GM12878 (cell line): ENCODE measurements around the gene NISCH. TPM values are rescaled to one million over a fixed set of nuclear protein-coding genes. Genes with fewer than 3 reads are reported as not detected.
A peak's percentile ranks its signal among the peaks of the same experiment; 100 is the strongest.

Experiments
- ATAC-seq: fragments of 200-7000 bp; cut with Tn5 transposase; 3 replicates; pipeline ENCODE4 v1.9.1; 2020; ENCODE audit warnings: mild to moderate bottlenecking, moderate library complexity
- BruUV-seq: library from RNA; stranded (reverse); fragments of 400-500 nt; replicated peaks from 2 replicates; lab custom pipeline; 2021; lab: Mats Ljungman, UMichigan
- CTCF ChIA-PET: fragments of 300-600 bp; sonication (Branson Sonifier 250); formaldehyde crosslinking; extraction: SDS; loops from one replicate; lab custom pipeline; 2021; ENCODE audit warnings: inconsistent platforms; lab: Yijun Ruan, JAX
- POLR2A ChIA-PET: fragments of 350-600 bp; formaldehyde crosslinking; extraction: SDS; loops from one replicate; lab custom pipeline; 2021; ENCODE audit warnings: inconsistent platforms; lab: Charles Lee
- RAD21 ChIA-PET: fragments of 300-600 bp; sonication (Branson Sonifier 250); formaldehyde crosslinking; loops from one replicate; lab custom pipeline; 2023; ENCODE audit warnings: antibody characterized with exemption; ENCODE audit not compliant: unreplicated experiment; lab: Charles Lee
- SMC1A ChIA-PET: fragments of 300-600 bp; sonication (Branson Sonifier 250); formaldehyde crosslinking; loops from one replicate; lab custom pipeline; 2023; ENCODE audit not compliant: unreplicated experiment, uncharacterized antibody; lab: Charles Lee
- DNase-seq: peaks from one replicate; pipeline ENCODE4 v3.0.0-alpha.2; 2011; ENCODE audit warnings: low read depth, low spot score
- FAIRE-seq: peaks from 3 replicates; lab custom pipeline; 2011; peaks lifted over from hg19 to GRCh38; lab: Jason Lieb, UNC
- H2AFZ ChIP-seq: 2 replicates; pipeline ENCODE4 v1.6.0; 2011; ENCODE audit warnings: low read depth, low read length, control low read depth; ENCODE audit not compliant: control insufficient read depth
- H3K27ac ChIP-seq: 2 replicates; pipeline ENCODE4 v1.5.1; 2011; ENCODE audit warnings: control low read depth; ENCODE audit not compliant: control insufficient read depth, insufficient read depth
- H3K27me3 ChIP-seq, 2 experiments: replicated peaks in 1 of 2; 2 replicates each; pipeline versions ENCODE4 v1.6.0 to v1.6.1; 2011; ENCODE audit warnings: low read length in 1 of 2; ENCODE audit not compliant: control insufficient read depth in 2 of 2, insufficient read depth in 2 of 2
- H3K36me3 ChIP-seq, 2 experiments: 2 replicates each; pipeline ENCODE4 v1.5.1; 2011; ENCODE audit warnings: low read length in 1 of 2; ENCODE audit not compliant: control insufficient read depth in 2 of 2, insufficient read depth in 2 of 2
- H3K4me1 ChIP-seq: 2 replicates; pipeline ENCODE4 v1.6.1; 2011; ENCODE audit warnings: mild to moderate bottlenecking, low read length, moderate library complexity, mixed read lengths; ENCODE audit not compliant: control insufficient read depth, insufficient read depth
- H3K4me2 ChIP-seq: 2 replicates; pipeline ENCODE4 v1.6.0; 2011; ENCODE audit warnings: control low read depth; ENCODE audit not compliant: control insufficient read depth, insufficient read depth
- H3K4me3 ChIP-seq: fragments of 200-600 bp; sonication (generic); 2 replicates; pipeline ENCODE4 v1.5.1; 2016
- H3K79me2 ChIP-seq: 2 replicates; pipeline ENCODE4 v1.6.0; 2011; ENCODE audit warnings: low read length; ENCODE audit not compliant: control insufficient read depth, insufficient read depth
- H3K9ac ChIP-seq: 2 replicates; pipeline ENCODE4 v1.8.0; 2011; ENCODE audit warnings: low read length, control low read depth, mixed read lengths; ENCODE audit not compliant: control insufficient read depth, insufficient read depth
- H3K9me3 ChIP-seq: replicated peaks from 3 replicates; pipeline ENCODE4 v1.5.1; 2011; ENCODE audit warnings: mild to moderate bottlenecking, low read length; ENCODE audit not compliant: control insufficient read depth, insufficient read depth
- H4K20me1 ChIP-seq: 2 replicates; pipeline ENCODE4 v1.6.0; 2011; ENCODE audit not compliant: control insufficient read depth, insufficient read depth
- RAD21 ChIP-seq: IDR thresholded peaks from 2 replicates; pipeline ENCODE4 v1.6.1; 2011; ENCODE audit warnings: mild to moderate bottlenecking, low read depth, low read length, moderate library complexity; ENCODE audit not compliant: insufficient read depth
- SMC3 ChIP-seq: IDR thresholded peaks from 2 replicates; pipeline ENCODE4 v1.6.1; 2011; ENCODE audit warnings: low read length, improper control_type of control experiment, borderline replicate concordance
- ZNF622 ChIP-seq: fragments of 450-650 bp; IDR thresholded peaks from 2 replicates; pipeline ENCODE4 v1.6.1; 2017; ENCODE audit warnings: mild to moderate bottlenecking, inconsistent platforms
- WGBS: methylation state at CpG from one replicate; pipeline ENCODE4 v1.1.6; 2016; ENCODE audit warnings: low lambda C conversion rate; ENCODE audit not compliant: insufficient replicate concordance, insufficient coverage; ENCODE audit errors: missing lambda C conversion rate; 5-methylcytosine and 5-hydroxymethylcytosine counted together
- in situ Hi-C: fragments of 300-500 bp; cut with MboI; formaldehyde crosslinking; loops from 9 replicates; pipeline ENCODE4 v1.14.3; 2018; ENCODE audit warnings: mixed read lengths
- intact Hi-C: fragments of 100-400 bp; cut with micrococcal nuclease; formaldehyde crosslinking; loops from one replicate; pipeline ENCODE4 v1.14.2; 2022; ENCODE audit not compliant: unreplicated experiment
- polyA plus RNA-seq, 11 experiments: library from polyadenylated mRNA; depleted of rRNA in 4 of 11; unstranded in 6 of 11; stranded (reverse) in 5 of 11; fragments of >200 nt; fragmentation: Nextera tagmentation in 4 of 11; fragmentation: Illumina TruSeq in 1 of 11; extraction: Ambion mirVana in 4 of 11; extraction: Trizol in 1 of 11; gene quantifications; 1 replicate in 1 of 11; 2 replicates in 10 of 11; pipeline versions ENCODE4 v1.2.1 to v1.2.3, GENCODE V29; 2011 to 2016; ENCODE audit warnings: inconsistent platforms in 2 of 11, missing spikeins in 2 of 11, low read depth in 1 of 11
- total RNA-seq, 4 experiments: library from RNA; depleted of rRNA in 3 of 4; stranded (reverse); fragments of >200 nt in 3 of 4; fragmentation: Illumina TruSeq in 1 of 4; extraction: Trizol in 1 of 4; gene quantifications; 2 replicates each; pipeline versions ENCODE4 v1.2.1 to v1.2.3, GENCODE V29; 2013 to 2021
- TF ChIP-seq, protein P1 (sequence below), 3 experiments: IDR thresholded peaks in 2 of 3; conservative IDR thresholded peaks in 1 of 3; 2 replicates each; pipeline ENCODE4 v1.5.1; 2011; ENCODE audit warnings: low read depth in 3 of 3, low read length in 3 of 3, mild to moderate bottlenecking in 3 of 3, control low read depth in 2 of 3, moderate library complexity in 2 of 3, inconsistent platforms in 1 of 3, mixed read lengths in 1 of 3; ENCODE audit not compliant: control insufficient read depth in 2 of 3, insufficient read depth in 1 of 3; ENCODE audit errors: extremely low read depth in 1 of 3

NISCH gene
- total and polyA plus RNA-seq, 10 of the 15 experiments (the other 5 are each of a cell fraction or from before 2014, with no cell fraction given) = 0.76 to 52.5 (median 24.6) TPM

- no peaks in the 10 kb centered on the region for H3K79me2 ChIP-seq
- CTCF ChIA-PET = interaction anchor here (0.6 to 8.8 kb wide), 15 partner anchors 8 to 240 kb away, joined by 3 to 147 read pairs (median 4); partner anchors contain the start of genes SEMA3G and TNNC1
- H3K4me2 ChIP-seq = no peak overlapping the region
- POLR2A ChIA-PET = interaction anchor here (1.1 to 1.8 kb wide), 2 partner anchors 9 to 16 kb away, joined by 3 to 4 read pairs; no protein-coding TSS in a partner anchor
- no peak overlapping the region for H3K27ac ChIP-seq
- SMC1A ChIA-PET = interaction anchor here (0.7 to 2.6 kb wide), 7 partner anchors 11 to 39 kb away, joined by 3 to 14 read pairs (median 5); partner anchors contain the start of gene SEMA3G
- ATAC-seq (peak; percentile 95), FAIRE-seq (peak; percentile 92), DNase-seq (no peak)
- H3K4me1 ChIP-seq = no peaks in the 10 kb centered on the region
- RAD21 ChIA-PET = interaction anchor here (1.0 to 2.6 kb wide), 2 partner anchors 17 to 19 kb away, joined by 4 to 9 read pairs; partner anchors contain the start of gene SEMA3G
- in situ Hi-C loops (no loop called here), intact Hi-C loops (loop anchor here (1.0 kb wide), 1 partner anchor 19 kb away; no protein-coding TSS in a partner anchor)
- H3K27me3 ChIP-seq = no peaks in the 10 kb centered on the region
- H2AFZ ChIP-seq = no peak overlapping the region
- no TSS peak for BruUV-seq
- TF ChIP-seq SMC3 = peak; percentile 77
- peak; percentile 74 for TF ChIP-seq RAD21
- TF ChIP-seq ZNF622 = no peak
- TF ChIP-seq, protein P1, sequence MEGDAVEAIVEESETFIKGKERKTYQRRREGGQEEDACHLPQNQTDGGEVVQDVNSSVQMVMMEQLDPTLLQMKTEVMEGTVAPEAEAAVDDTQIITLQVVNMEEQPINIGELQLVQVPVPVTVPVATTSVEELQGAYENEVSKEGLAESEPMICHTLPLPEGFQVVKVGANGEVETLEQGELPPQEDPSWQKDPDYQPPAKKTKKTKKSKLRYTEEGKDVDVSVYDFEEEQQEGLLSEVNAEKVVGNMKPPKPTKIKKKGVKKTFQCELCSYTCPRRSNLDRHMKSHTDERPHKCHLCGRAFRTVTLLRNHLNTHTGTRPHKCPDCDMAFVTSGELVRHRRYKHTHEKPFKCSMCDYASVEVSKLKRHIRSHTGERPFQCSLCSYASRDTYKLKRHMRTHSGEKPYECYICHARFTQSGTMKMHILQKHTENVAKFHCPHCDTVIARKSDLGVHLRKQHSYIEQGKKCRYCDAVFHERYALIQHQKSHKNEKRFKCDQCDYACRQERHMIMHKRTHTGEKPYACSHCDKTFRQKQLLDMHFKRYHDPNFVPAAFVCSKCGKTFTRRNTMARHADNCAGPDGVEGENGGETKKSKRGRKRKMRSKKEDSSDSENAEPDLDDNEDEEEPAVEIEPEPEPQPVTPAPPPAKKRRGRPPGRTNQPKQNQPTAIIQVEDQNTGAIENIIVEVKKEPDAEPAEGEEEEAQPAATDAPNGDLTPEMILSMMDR (IDR thresholded peaks at IDR 0.05 in 2 of 3, conservative IDR thresholded peaks at IDR 0.05 in 1 of 3; ENCODE audit: control insufficient read depth in 2 of 3, extremely low read depth in 1 of 3, insufficient read depth in 1 of 3, low read depth in 3 of 3, low read length in 3 of 3) = peak; percentile 72 to 78 (median 77)
- H4K20me1 ChIP-seq = no peaks in the 10 kb centered on the region
- H3K36me3 ChIP-seq = no peaks in the 10 kb centered on the region
- 7% methylated on average over 7 of the region's 7 CpGs for WGBS
- H3K9me3 ChIP-seq = no peaks in the 10 kb centered on the region
- no peak overlapping the region for H3K4me3 ChIP-seq
- no peak overlapping the region for H3K9ac ChIP-seq
Measured at GRCh38 chr3:52428151-52429005, 27.0 kb upstream of the NISCH start.
